GM12878 (cell line): ENCODE results near the gene DIP2B. TPM values are rescaled to one million over a fixed set of nuclear protein-coding genes. Genes with fewer than 3 reads are reported as not detected.

Experiments
- ATAC-seq: fragments of 200-7000 bp; cut with Tn5 transposase; 3 replicates; pipeline ENCODE4 v1.9.1; 2020; ENCODE audit warnings: mild to moderate bottlenecking, moderate library complexity
- BruUV-seq: library from RNA; stranded (reverse); fragments of 400-500 nt; replicated peaks from 2 replicates; lab custom pipeline; 2021; lab: Mats Ljungman, UMichigan
- CTCF ChIA-PET: fragments of 300-600 bp; sonication (Branson Sonifier 250); formaldehyde crosslinking; extraction: SDS; loops from one replicate; lab custom pipeline; 2021; ENCODE audit warnings: inconsistent platforms; lab: Yijun Ruan, JAX
- POLR2A ChIA-PET: fragments of 350-600 bp; formaldehyde crosslinking; extraction: SDS; loops from one replicate; lab custom pipeline; 2021; ENCODE audit warnings: inconsistent platforms; lab: Charles Lee
- RAD21 ChIA-PET: fragments of 300-600 bp; sonication (Branson Sonifier 250); formaldehyde crosslinking; loops from one replicate; lab custom pipeline; 2023; ENCODE audit warnings: antibody characterized with exemption; ENCODE audit not compliant: unreplicated experiment; lab: Charles Lee
- SMC1A ChIA-PET: fragments of 300-600 bp; sonication (Branson Sonifier 250); formaldehyde crosslinking; loops from one replicate; lab custom pipeline; 2023; ENCODE audit not compliant: unreplicated experiment, uncharacterized antibody; lab: Charles Lee
- DNase-seq: peaks from one replicate; pipeline ENCODE4 v3.0.0-alpha.2; 2011; ENCODE audit warnings: low read depth, low spot score
- FAIRE-seq: peaks from 3 replicates; lab custom pipeline; 2011; peaks lifted over from hg19 to GRCh38; lab: Jason Lieb, UNC
- H2AFZ ChIP-seq: 2 replicates; pipeline ENCODE4 v1.6.0; 2011; ENCODE audit warnings: low read depth, low read length, control low read depth; ENCODE audit not compliant: control insufficient read depth
- H3K27ac ChIP-seq: 2 replicates; pipeline ENCODE4 v1.5.1; 2011; ENCODE audit warnings: control low read depth; ENCODE audit not compliant: control insufficient read depth, insufficient read depth
- H3K27me3 ChIP-seq, 2 experiments: replicated peaks in 1 of 2; 2 replicates each; pipeline versions ENCODE4 v1.6.0 to v1.6.1; 2011; ENCODE audit warnings: low read length in 1 of 2; ENCODE audit not compliant: control insufficient read depth in 2 of 2, insufficient read depth in 2 of 2
- H3K36me3 ChIP-seq, 2 experiments: 2 replicates each; pipeline ENCODE4 v1.5.1; 2011; ENCODE audit warnings: low read length in 1 of 2; ENCODE audit not compliant: control insufficient read depth in 2 of 2, insufficient read depth in 2 of 2
- H3K4me1 ChIP-seq: 2 replicates; pipeline ENCODE4 v1.6.1; 2011; ENCODE audit warnings: mild to moderate bottlenecking, low read length, moderate library complexity, mixed read lengths; ENCODE audit not compliant: control insufficient read depth, insufficient read depth
- H3K4me2 ChIP-seq: 2 replicates; pipeline ENCODE4 v1.6.0; 2011; ENCODE audit warnings: control low read depth; ENCODE audit not compliant: control insufficient read depth, insufficient read depth
- H3K4me3 ChIP-seq: fragments of 200-600 bp; sonication (generic); 2 replicates; pipeline ENCODE4 v1.5.1; 2016
- H3K79me2 ChIP-seq: 2 replicates; pipeline ENCODE4 v1.6.0; 2011; ENCODE audit warnings: low read length; ENCODE audit not compliant: control insufficient read depth, insufficient read depth
- H3K9ac ChIP-seq: 2 replicates; pipeline ENCODE4 v1.8.0; 2011; ENCODE audit warnings: low read length, control low read depth, mixed read lengths; ENCODE audit not compliant: control insufficient read depth, insufficient read depth
- H3K9me3 ChIP-seq: replicated peaks from 3 replicates; pipeline ENCODE4 v1.5.1; 2011; ENCODE audit warnings: mild to moderate bottlenecking, low read length; ENCODE audit not compliant: control insufficient read depth, insufficient read depth
- H4K20me1 ChIP-seq: 2 replicates; pipeline ENCODE4 v1.6.0; 2011; ENCODE audit not compliant: control insufficient read depth, insufficient read depth
- CBFB ChIP-seq: IDR thresholded peaks from 2 replicates; pipeline ENCODE4 v1.6.1; 2016; ENCODE audit warnings: antibody characterized with exemption, low read depth
- CHD2 ChIP-seq: IDR thresholded peaks from 2 replicates; pipeline ENCODE4 v1.6.1; 2011; ENCODE audit warnings: low read depth, low read length, improper control_type of control experiment, borderline replicate concordance
- ETV6 ChIP-seq, 2 experiments: fragments of 450-650 bp in 1 of 2; IDR thresholded peaks in 1 of 2; conservative IDR thresholded peaks in 1 of 2; 2 replicates each; pipeline ENCODE4 v1.6.1; 2014; ENCODE audit warnings: antibody characterized with exemption in 1 of 2, borderline replicate concordance in 1 of 2, low read depth in 1 of 2, mild to moderate bottlenecking in 1 of 2, moderate library complexity in 1 of 2
- JUND ChIP-seq: IDR thresholded peaks from 2 replicates; pipeline ENCODE4 v1.6.1; 2012; ENCODE audit warnings: low read depth, mild to moderate bottlenecking, low read length, improper control_type of control experiment, moderate library complexity
- NFIC ChIP-seq: IDR thresholded peaks from 2 replicates; pipeline ENCODE4 v1.6.1; 2012; ENCODE audit warnings: low read depth, mild to moderate bottlenecking, inconsistent platforms, low read length, moderate library complexity
- RAD51 ChIP-seq: fragments of 450-650 bp; IDR thresholded peaks from 2 replicates; pipeline ENCODE4 v1.6.1; 2016; ENCODE audit warnings: moderate library complexity, mild to moderate bottlenecking, inconsistent platforms
- SP1 ChIP-seq: IDR thresholded peaks from one replicate; pipeline ENCODE4 v1.6.1; 2011; ENCODE audit warnings: low read depth, low read length
- SUZ12 ChIP-seq: fragments of 200-600 bp; sonication (generic); IDR thresholded peaks from one replicate; pipeline ENCODE4 v1.6.1; 2018; ENCODE audit warnings: antibody characterized with exemption, mild to moderate bottlenecking; ENCODE audit not compliant: unreplicated experiment
- WRNIP1 ChIP-seq: IDR thresholded peaks from 2 replicates; pipeline ENCODE4 v1.6.1; 2011; ENCODE audit warnings: low read depth, low read length, improper control_type of control experiment, borderline replicate concordance
- ZBED1 ChIP-seq: IDR thresholded peaks from 2 replicates; pipeline ENCODE4 v1.6.1; 2016; ENCODE audit warnings: borderline replicate concordance
- in situ Hi-C: fragments of 300-500 bp; cut with MboI; formaldehyde crosslinking; loops from 9 replicates; pipeline ENCODE4 v1.14.3; 2018; ENCODE audit warnings: mixed read lengths
- intact Hi-C: fragments of 100-400 bp; cut with micrococcal nuclease; formaldehyde crosslinking; loops from one replicate; pipeline ENCODE4 v1.14.2; 2022; ENCODE audit not compliant: unreplicated experiment
- polyA plus RNA-seq, 11 experiments: library from polyadenylated mRNA; depleted of rRNA in 4 of 11; unstranded in 6 of 11; stranded (reverse) in 5 of 11; fragments of >200 nt; fragmentation: Nextera tagmentation in 4 of 11; fragmentation: Illumina TruSeq in 1 of 11; extraction: Ambion mirVana in 4 of 11; extraction: Trizol in 1 of 11; gene quantifications; 1 replicate in 1 of 11; 2 replicates in 10 of 11; pipeline versions ENCODE4 v1.2.1 to v1.2.3, GENCODE V29; 2011 to 2016; ENCODE audit warnings: inconsistent platforms in 2 of 11, missing spikeins in 2 of 11, low read depth in 1 of 11
- total RNA-seq, 4 experiments: library from RNA; depleted of rRNA in 3 of 4; stranded (reverse); fragments of >200 nt in 3 of 4; fragmentation: Illumina TruSeq in 1 of 4; extraction: Trizol in 1 of 4; gene quantifications; 2 replicates each; pipeline versions ENCODE4 v1.2.1 to v1.2.3, GENCODE V29; 2013 to 2021
- TF ChIP-seq, protein P1 (sequence below): fragments of 450-650 bp; formaldehyde crosslinking; IDR thresholded peaks from 2 replicates; pipeline ENCODE4 v1.5.0; 2022; ENCODE audit warnings: mild to moderate bottlenecking, missing genetic modification characterization
- TF ChIP-seq, protein P2 (sequence below): fragments of 450-650 bp; formaldehyde crosslinking; IDR thresholded peaks from 2 replicates; pipeline ENCODE4 v1.4.0; 2022; ENCODE audit warnings: mild to moderate bottlenecking, moderate library complexity

DIP2B gene
- total and polyA plus RNA-seq, 10 of the 15 experiments (the other 5 are each of a cell fraction or from before 2014, with no cell fraction given): 4.5 to 30.0 (median 18.6) TPM

- SMC1A ChIA-PET: interaction anchor here (0.7 to 7.6 kb wide), 4 partner anchors 21 to 40 kb away, joined by 3 to 94 read pairs (median 4); no protein-coding TSS in a partner anchor
- no peak for ATAC-seq
- TF ChIP-seq SP1: no peak
- TF ChIP-seq, protein P1, sequence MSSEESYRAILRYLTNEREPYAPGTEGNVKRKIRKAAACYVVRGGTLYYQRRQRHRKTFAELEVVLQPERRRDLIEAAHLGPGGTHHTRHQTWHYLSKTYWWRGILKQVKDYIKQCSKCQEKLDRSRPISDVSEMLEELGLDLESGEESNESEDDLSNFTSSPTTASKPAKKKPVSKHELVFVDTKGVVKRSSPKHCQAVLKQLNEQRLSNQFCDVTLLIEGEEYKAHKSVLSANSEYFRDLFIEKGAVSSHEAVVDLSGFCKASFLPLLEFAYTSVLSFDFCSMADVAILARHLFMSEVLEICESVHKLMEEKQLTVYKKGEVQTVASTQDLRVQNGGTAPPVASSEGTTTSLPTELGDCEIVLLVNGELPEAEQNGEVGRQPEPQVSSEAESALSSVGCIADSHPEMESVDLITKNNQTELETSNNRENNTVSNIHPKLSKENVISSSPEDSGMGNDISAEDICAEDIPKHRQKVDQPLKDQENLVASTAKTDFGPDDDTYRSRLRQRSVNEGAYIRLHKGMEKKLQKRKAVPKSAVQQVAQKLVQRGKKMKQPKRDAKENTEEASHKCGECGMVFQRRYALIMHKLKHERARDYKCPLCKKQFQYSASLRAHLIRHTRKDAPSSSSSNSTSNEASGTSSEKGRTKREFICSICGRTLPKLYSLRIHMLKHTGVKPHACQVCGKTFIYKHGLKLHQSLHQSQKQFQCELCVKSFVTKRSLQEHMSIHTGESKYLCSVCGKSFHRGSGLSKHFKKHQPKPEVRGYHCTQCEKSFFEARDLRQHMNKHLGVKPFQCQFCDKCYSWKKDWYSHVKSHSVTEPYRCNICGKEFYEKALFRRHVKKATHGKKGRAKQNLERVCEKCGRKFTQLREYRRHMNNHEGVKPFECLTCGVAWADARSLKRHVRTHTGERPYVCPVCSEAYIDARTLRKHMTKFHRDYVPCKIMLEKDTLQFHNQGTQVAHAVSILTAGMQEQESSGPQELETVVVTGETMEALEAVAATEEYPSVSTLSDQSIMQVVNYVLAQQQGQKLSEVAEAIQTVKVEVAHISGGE (CRISPR knock-in tag): no peak
- no peak for TF ChIP-seq RAD51
- TF ChIP-seq, protein P2, sequence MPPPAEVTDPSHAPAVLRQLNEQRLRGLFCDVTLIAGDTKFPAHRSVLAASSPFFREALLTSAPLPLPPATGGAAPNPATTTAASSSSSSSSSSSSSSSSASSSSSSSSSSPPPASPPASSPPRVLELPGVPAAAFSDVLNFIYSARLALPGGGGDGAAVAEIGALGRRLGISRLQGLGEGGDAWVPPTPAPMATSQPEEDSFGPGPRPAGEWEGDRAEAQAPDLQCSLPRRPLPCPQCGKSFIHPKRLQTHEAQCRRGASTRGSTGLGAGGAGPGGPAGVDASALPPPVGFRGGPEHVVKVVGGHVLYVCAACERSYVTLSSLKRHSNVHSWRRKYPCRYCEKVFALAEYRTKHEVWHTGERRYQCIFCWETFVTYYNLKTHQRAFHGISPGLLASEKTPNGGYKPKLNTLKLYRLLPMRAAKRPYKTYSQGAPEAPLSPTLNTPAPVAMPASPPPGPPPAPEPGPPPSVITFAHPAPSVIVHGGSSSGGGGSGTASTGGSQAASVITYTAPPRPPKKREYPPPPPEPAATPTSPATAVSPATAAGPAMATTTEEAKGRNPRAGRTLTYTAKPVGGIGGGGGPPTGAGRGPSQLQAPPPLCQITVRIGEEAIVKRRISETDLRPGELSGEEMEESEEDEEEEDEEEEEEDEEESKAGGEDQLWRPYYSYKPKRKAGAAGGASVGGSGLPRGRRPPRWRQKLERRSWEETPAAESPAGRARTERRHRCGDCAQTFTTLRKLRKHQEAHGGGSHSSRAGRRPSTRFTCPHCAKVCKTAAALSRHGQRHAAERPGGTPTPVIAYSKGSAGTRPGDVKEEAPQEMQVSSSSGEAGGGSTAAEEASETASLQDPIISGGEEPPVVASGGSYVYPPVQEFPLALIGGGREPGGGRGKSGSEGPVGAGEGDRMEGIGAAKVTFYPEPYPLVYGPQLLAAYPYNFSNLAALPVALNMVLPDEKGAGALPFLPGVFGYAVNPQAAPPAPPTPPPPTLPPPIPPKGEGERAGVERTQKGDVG: no peak
- no peak for TF ChIP-seq WRNIP1
- TF ChIP-seq CHD2: no peak
- TF ChIP-seq ZBED1: no peak
- TF ChIP-seq JUND: no peak
- TF ChIP-seq CBFB: no peak
- no peak for TF ChIP-seq NFIC
- TF ChIP-seq SUZ12: no peak
- TF ChIP-seq ETV6 (conservative IDR thresholded peaks at IDR 0.05 in 1 of 2, IDR thresholded peaks at IDR 0.05 in 1 of 2; ENCODE audit: borderline replicate concordance in 1 of 2, low read depth in 1 of 2): no peak
- TF ChIP-seq, all 136 proteins: peak for 0
- DNase-seq (no peak), FAIRE-seq (no peak)
- H3K27ac ChIP-seq: no peak overlapping the region; the same call in 1 of the 2 replicates
- peaks cover 0 to 5% of the 10 kb centered on the region in 2 experiments; a peak in 1 of 4 replicates for H3K36me3 ChIP-seq
- no peaks in the 10 kb centered on the region for H3K27me3 ChIP-seq
- ChIA-PET POLR2A (interaction anchor here (0.6 to 1.4 kb wide), 3 partner anchors 23 to 394 kb away, joined by 4 read pairs; no protein-coding TSS in a partner anchor), CTCF (interaction anchor here (0.6 to 1.3 kb wide), 4 partner anchors 31 to 99 kb away, joined by 3 read pairs; no protein-coding TSS in a partner anchor), RAD21 (no interaction called here)
- no TSS peak for BruUV-seq
- H2AFZ ChIP-seq: no peak overlapping the region
- intact Hi-C loops: loop anchor here (5.0 kb wide), 1 partner anchor 34 kb away; no protein-coding TSS in a partner anchor
- peaks cover 51% of the 10 kb centered on the region for H3K79me2 ChIP-seq
- in situ Hi-C loops: no loop called here
- H3K4me1 ChIP-seq: peaks cover 19% of the 10 kb centered on the region; the same call in 1 of the 2 replicates
- H4K20me1 ChIP-seq: no peaks in the 10 kb centered on the region
- no peak overlapping the region for H3K4me3 ChIP-seq
- H3K9me3 ChIP-seq: no peaks in the 10 kb centered on the region
- no peak overlapping the region for H3K4me2 ChIP-seq
- no peak overlapping the region for H3K9ac ChIP-seq
These were observed 36.4 kb downstream of the DIP2B start for GRCh38 chr12:50541139-50541538.
